Cardiac muscle cell (in vitro differentiated cells and primary cell): ENCODE measurements around the gene PAH. TPM values are rescaled to one million over a fixed set of nuclear protein-coding genes. Genes with fewer than 3 reads are reported as not detected.

ENCODE experiments used
- DNase-seq, 2 donors: peaks; one replicate each; pipeline versions ENCODE4 v3.0.0 to v3.0.0-alpha.2; 2010 to 2017; ENCODE audit warnings: low read depth in 1 of 2, low spot score in 1 of 2
- H3K27ac ChIP-seq: fragments of 200-600 bp; sonication (generic); 2 replicates; pipeline ENCODE4 v1.5.1; 2016
- H3K27me3 ChIP-seq: fragments of 200-600 bp; sonication (generic); 2 replicates; pipeline ENCODE4 v1.6.0; 2016; ENCODE audit warnings: control low read depth
- H3K36me3 ChIP-seq: fragments of 200-600 bp; sonication (generic); 2 replicates; pipeline ENCODE4 v1.5.1; 2016; ENCODE audit warnings: control low read depth
- H3K4me1 ChIP-seq: fragments of 200-600 bp; sonication (generic); 2 replicates; pipeline ENCODE4 v1.8.1; 2017; ENCODE audit warnings: low read depth, mild to moderate bottlenecking, mixed run types
- H3K4me3 ChIP-seq: fragments of 200-600 bp; sonication (generic); 2 replicates; pipeline ENCODE4 v1.5.1; 2016; ENCODE audit warnings: mild to moderate bottlenecking
- H3K9me3 ChIP-seq: fragments of 200-600 bp; sonication (generic); 2 replicates; pipeline ENCODE4 v1.5.1; 2017; ENCODE audit warnings: low read depth, mild to moderate bottlenecking, control low read depth
- CTCF ChIP-seq: IDR thresholded peaks from 2 replicates; pipeline ENCODE4 v1.5.1; 2012; ENCODE audit warnings: low read depth, mild to moderate bottlenecking, low read length
- polyA plus RNA-seq: library from polyadenylated mRNA; unstranded; fragments of >200 nt; fragmentation: Nextera tagmentation; extraction: Ambion mirVana; gene quantifications from 2 replicates; pipeline ENCODE4 v1.2.1, GENCODE V29; 2016
- total RNA-seq: library from RNA; depleted of rRNA; stranded (reverse); fragments of >200 nt; gene quantifications from 2 replicates; pipeline ENCODE4 v1.2.3, GENCODE V29; 2016

PAH gene
- total and polyA plus RNA-seq, 2 experiments from 2014 or later: 0.18 TPM; not detected in 1

GRCh38 chr12:102913453-102914226, 3.4 kb downstream of the PAH start:
- DNase-seq: no peak
- no peak for TF ChIP-seq CTCF
- Histone ChIP-seq H3K4me1 (no peaks in the 10 kb centered on the region), H3K4me3 (no peak overlapping the region), H3K27ac (no peak overlapping the region), H3K36me3 (no peaks in the 10 kb centered on the region), H3K27me3 (peaks cover 31% of the 10 kb centered on the region), H3K9me3 (no peaks in the 10 kb centered on the region)

GRCh38 chr12:102912258-102912657, 4.8 kb downstream of the PAH start:
- H3K27ac ChIP-seq: no peak overlapping the region
- no peaks in the 10 kb centered on the region for H3K9me3 ChIP-seq
- H3K27me3 ChIP-seq: peaks cover 22% of the 10 kb centered on the region
- no peaks in the 10 kb centered on the region for H3K36me3 ChIP-seq
- H3K4me1 ChIP-seq: no peaks in the 10 kb centered on the region
- TF ChIP-seq CTCF: no peak
- H3K4me3 ChIP-seq: no peak overlapping the region
- no peak for DNase-seq

- no peaks in the 10 kb centered on the region for H3K4me1 ChIP-seq
- no peaks in the 10 kb centered on the region for H3K36me3 ChIP-seq
- no peak for DNase-seq
- peaks cover 13% of the 10 kb centered on the region for H3K27me3 ChIP-seq
- H3K4me3 ChIP-seq: no peak overlapping the region
- H3K9me3 ChIP-seq: no peaks in the 10 kb centered on the region
- no peak overlapping the region for H3K27ac ChIP-seq
- no peak for TF ChIP-seq CTCF
These were observed 5.7 kb downstream of the PAH start for GRCh38 chr12:102911320-102911719.

- TF ChIP-seq CTCF: no peak
- no peaks in the 10 kb centered on the region for H3K4me1 ChIP-seq
- H3K4me3 ChIP-seq: no peak overlapping the region
- H3K27ac ChIP-seq: no peak overlapping the region
- no peaks in the 10 kb centered on the region for H3K36me3 ChIP-seq
- no peak for DNase-seq
- peaks cover 10% of the 10 kb centered on the region for H3K27me3 ChIP-seq
- no peaks in the 10 kb centered on the region for H3K9me3 ChIP-seq
These were observed 6.3 kb downstream of the PAH start for GRCh38 chr12:102910792-102911191.

GRCh38 chr12:102910137-102910536, 6.9 kb downstream of the PAH start:
- Histone ChIP-seq H3K4me3 (no peak overlapping the region), H3K9me3 (no peaks in the 10 kb centered on the region), H3K27me3 (peaks cover 6% of the 10 kb centered on the region), H3K27ac (no peak overlapping the region), H3K36me3 (no peaks in the 10 kb centered on the region), H3K4me1 (no peaks in the 10 kb centered on the region)
- no peak for DNase-seq
- TF ChIP-seq CTCF: no peak
